Retinal pigment epithelial cell (primary cell): Measurements from ENCODE around the gene NXPH3.

Experiments used
- DNase-seq: peaks from one replicate; pipeline ENCODE4 v3.0.0-alpha.2; 2010; ENCODE audit warnings: low read depth
- H3K4me3 ChIP-seq: 2 replicates; pipeline ENCODE4 v1.5.1; 2011; ENCODE audit warnings: mild to moderate bottlenecking, low read length, control low read depth, moderate library complexity
- TF ChIP-seq, protein P1 (sequence below): conservative IDR thresholded peaks from 2 replicates; pipeline ENCODE4 v1.5.1; 2011; ENCODE audit warnings: low read depth, low read length, control low read depth, inconsistent platforms

NXPH3 gene

DNA sequence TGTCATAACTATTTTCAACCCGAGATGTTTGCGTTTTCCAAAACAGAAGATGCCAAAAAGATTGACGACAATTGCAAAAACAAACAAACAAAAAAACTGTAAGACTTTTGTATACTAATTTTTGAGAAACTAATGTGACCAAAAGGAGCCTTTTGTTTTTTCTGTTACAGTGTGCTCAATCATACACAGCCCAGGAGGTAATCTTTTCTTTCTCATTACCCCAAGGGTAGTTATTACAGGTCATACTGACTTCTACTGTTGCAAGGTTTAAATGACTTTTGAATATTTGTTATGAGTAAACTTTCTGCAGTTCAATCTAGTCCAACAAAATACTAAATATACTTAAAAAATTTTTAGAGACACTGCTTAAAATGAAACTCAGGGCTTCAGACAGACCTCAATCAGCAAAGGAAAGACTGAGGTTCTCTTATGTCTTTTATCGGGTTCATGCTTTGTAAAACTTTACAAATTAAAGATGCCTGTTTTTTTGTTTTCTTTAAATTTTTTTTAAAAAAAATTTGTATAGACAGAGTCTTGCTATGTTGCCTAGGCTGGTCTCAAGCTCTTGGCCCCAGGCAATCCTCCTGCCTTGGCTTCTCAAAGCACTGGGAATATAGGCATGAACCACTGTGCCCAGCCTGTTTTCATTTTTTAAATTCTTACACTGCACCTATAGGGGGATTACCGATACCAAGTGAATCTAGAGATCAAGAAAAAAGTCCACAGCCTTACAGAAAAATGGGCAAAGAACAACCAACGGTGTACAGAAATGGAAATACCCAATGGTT is 54.6 kb downstream of the NXPH3 start:
- TF ChIP-seq, protein P1, sequence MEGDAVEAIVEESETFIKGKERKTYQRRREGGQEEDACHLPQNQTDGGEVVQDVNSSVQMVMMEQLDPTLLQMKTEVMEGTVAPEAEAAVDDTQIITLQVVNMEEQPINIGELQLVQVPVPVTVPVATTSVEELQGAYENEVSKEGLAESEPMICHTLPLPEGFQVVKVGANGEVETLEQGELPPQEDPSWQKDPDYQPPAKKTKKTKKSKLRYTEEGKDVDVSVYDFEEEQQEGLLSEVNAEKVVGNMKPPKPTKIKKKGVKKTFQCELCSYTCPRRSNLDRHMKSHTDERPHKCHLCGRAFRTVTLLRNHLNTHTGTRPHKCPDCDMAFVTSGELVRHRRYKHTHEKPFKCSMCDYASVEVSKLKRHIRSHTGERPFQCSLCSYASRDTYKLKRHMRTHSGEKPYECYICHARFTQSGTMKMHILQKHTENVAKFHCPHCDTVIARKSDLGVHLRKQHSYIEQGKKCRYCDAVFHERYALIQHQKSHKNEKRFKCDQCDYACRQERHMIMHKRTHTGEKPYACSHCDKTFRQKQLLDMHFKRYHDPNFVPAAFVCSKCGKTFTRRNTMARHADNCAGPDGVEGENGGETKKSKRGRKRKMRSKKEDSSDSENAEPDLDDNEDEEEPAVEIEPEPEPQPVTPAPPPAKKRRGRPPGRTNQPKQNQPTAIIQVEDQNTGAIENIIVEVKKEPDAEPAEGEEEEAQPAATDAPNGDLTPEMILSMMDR: no peak
- H3K4me3 ChIP-seq: no peak overlapping the region
- DNase-seq: no peak

DNA sequence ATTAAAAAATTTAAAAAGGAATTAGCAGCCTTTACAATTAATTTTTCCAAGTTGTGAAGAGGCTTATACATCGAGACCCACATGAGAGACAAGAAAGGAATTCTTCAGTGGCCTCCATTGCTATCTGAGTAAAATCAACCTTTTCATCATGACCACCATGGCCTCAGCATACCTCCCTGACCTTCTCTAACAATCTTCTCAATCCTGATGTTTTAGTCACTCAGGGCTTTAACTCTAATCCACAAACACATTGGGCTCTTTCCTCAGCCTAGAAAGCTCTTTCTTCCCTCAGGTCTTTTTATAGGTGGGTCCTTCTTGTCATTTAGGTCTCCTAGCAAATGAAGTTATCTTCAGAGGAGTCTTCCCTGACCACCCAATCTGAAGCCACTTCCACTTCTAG is 55.8 kb downstream of the NXPH3 start:
- no peak overlapping the region for H3K4me3 ChIP-seq
- DNase-seq: no peak
- TF ChIP-seq, protein P1: no peak
